HCT116 (cell line): Measurements from ENCODE around the gene CEP57. TPM values are rescaled to one million over a fixed set of nuclear protein-coding genes. Genes with fewer than 3 reads are reported as not detected.

Experiments
- ATAC-seq: fragments of 200-7000 bp; cut with Tn5 transposase; 2 replicates; pipeline ENCODE4 v1.9.1; 2020; ENCODE audit warnings: mild to moderate bottlenecking, moderate library complexity
- BruUV-seq: library from RNA; stranded (reverse); fragments of 400-500 nt; replicated peaks from 2 replicates; lab custom pipeline; 2021; lab: Mats Ljungman, UMichigan
- CTCF ChIA-PET: fragments of 300-600 bp; sonication (Branson Sonifier 250); formaldehyde crosslinking; loops from one replicate; lab custom pipeline; 2021; ENCODE audit warnings: antibody characterized with exemption; lab: Charles Lee
- POLR2A ChIA-PET: fragments of 300-600, 350-600 bp; sonication (Branson Sonifier 250); formaldehyde crosslinking; loops from one replicate; lab custom pipeline; 2021; ENCODE audit warnings: antibody characterized with exemption; lab: Charles Lee
- RAD21 ChIA-PET, 2 experiments: fragments of 300-600 bp; sonication (Branson Sonifier 250); formaldehyde crosslinking; loops; one replicate each; lab custom pipeline; 2023; ENCODE audit warnings: low total read pairs in 2 of 2; ENCODE audit not compliant: uncharacterized antibody in 2 of 2, unreplicated experiment in 2 of 2, low non-redundant PET in 1 of 2; lab: Charles Lee
- DNase-seq: peaks from one replicate; pipeline ENCODE4 v3.0.0-alpha.2; 2010; ENCODE audit warnings: low read depth, low spot score
- H2AFZ ChIP-seq: fragments of 200-600 bp; shearing (Covaris generic), sonication (generic); 2 replicates; pipeline ENCODE4 v1.6.1; 2017; ENCODE audit warnings: low read depth, mixed run types, mixed read lengths, antibody characterized with exemption, low read length; ENCODE audit not compliant: poor library complexity, severe bottlenecking
- H3K27ac ChIP-seq: 2 replicates; pipeline ENCODE4 v1.5.1; 2012; ENCODE audit warnings: low read depth, low read length
- H3K27me3 ChIP-seq: fragments of 200-600 bp; sonication (generic); 2 replicates; pipeline ENCODE4 v1.6.1; 2016; ENCODE audit warnings: mixed run types, low read length, mixed read lengths; ENCODE audit not compliant: insufficient read depth
- H3K36me3 ChIP-seq, 2 experiments: fragments of 200-500 bp in 1 of 2; fragments of 200-600 bp in 1 of 2; sonication (Bioruptor generic) in 1 of 2; sonication (generic) in 1 of 2; 2 replicates each; pipeline versions ENCODE4 v1.5.1 to v1.6.1; 2014 to 2016; ENCODE audit warnings: low read length in 2 of 2, inconsistent platforms in 1 of 2, mixed read lengths in 1 of 2, mixed run types in 1 of 2; ENCODE audit not compliant: insufficient read depth in 2 of 2, control insufficient read depth in 1 of 2
- H3K4me1 ChIP-seq, 2 experiments: fragments of 200-600 bp in 1 of 2; sonication (generic) in 1 of 2; 2 replicates each; pipeline versions ENCODE4 v1.5.1 to v1.6.1; 2012 to 2017; ENCODE audit warnings: low read length in 2 of 2, inconsistent platforms in 1 of 2, mild to moderate bottlenecking in 1 of 2, mixed read lengths in 1 of 2, mixed run types in 1 of 2, moderate library complexity in 1 of 2; ENCODE audit not compliant: insufficient read depth in 2 of 2, control insufficient read depth in 1 of 2
- H3K4me2 ChIP-seq: fragments of 200-600 bp; sonication (generic); 2 replicates; pipeline ENCODE4 v1.6.1; 2017; ENCODE audit warnings: mixed run types, low read length, mixed read lengths
- H3K4me3 ChIP-seq, 2 experiments: fragments of 200-600 bp in 1 of 2; sonication (generic) in 1 of 2; replicated peaks in 1 of 2; 2 replicates each; pipeline ENCODE4 v1.5.1; 2011 to 2016; ENCODE audit warnings: low read length in 2 of 2, control low read depth in 1 of 2, low read depth in 1 of 2, mild to moderate bottlenecking in 1 of 2, mixed read lengths in 1 of 2, mixed run types in 1 of 2
- H3K79me2 ChIP-seq: fragments of 200-600 bp; sonication (generic); 2 replicates; pipeline ENCODE4 v1.6.1; 2017; ENCODE audit warnings: mild to moderate bottlenecking, mixed run types, low read length, moderate library complexity, mixed read lengths; ENCODE audit not compliant: insufficient read depth
- H3K9ac ChIP-seq: fragments of 200-600 bp; sonication (generic); 2 replicates; pipeline ENCODE4 v1.6.1; 2016; ENCODE audit warnings: low read length, mixed read lengths
- H3K9me2 ChIP-seq: fragments of 200-600 bp; sonication (generic), shearing (Covaris generic); 2 replicates; pipeline ENCODE4 v1.6.1; 2017; ENCODE audit warnings: mixed run types, mild to moderate bottlenecking, moderate library complexity; ENCODE audit not compliant: insufficient read depth
- H3K9me3 ChIP-seq, 2 experiments: fragments of 200-500 bp in 1 of 2; fragments of 200-600 bp in 1 of 2; sonication (Bioruptor generic) in 1 of 2; sonication (generic) in 1 of 2; 2 replicates each; pipeline ENCODE4 v1.6.1; 2014 to 2017; ENCODE audit warnings: low read length in 2 of 2, mixed read lengths in 2 of 2, inconsistent platforms in 1 of 2, low read depth in 1 of 2, mild to moderate bottlenecking in 1 of 2, mixed run types in 1 of 2, moderate library complexity in 1 of 2; ENCODE audit not compliant: control insufficient read depth in 1 of 2, insufficient read depth in 1 of 2
- H4K20me1 ChIP-seq: fragments of 200-600 bp; sonication (generic), shearing (Covaris generic); 2 replicates; pipeline ENCODE4 v1.6.1; 2017; ENCODE audit warnings: mixed run types, mild to moderate bottlenecking, moderate library complexity; ENCODE audit not compliant: insufficient read depth
- ATF3 ChIP-seq: IDR thresholded peaks from 2 replicates; pipeline ENCODE4 v1.6.1; 2012
- CBX3 ChIP-seq: IDR thresholded peaks from 2 replicates; pipeline ENCODE4 v1.6.1; 2012; ENCODE audit warnings: low read depth
- EGR1 ChIP-seq: IDR thresholded peaks from 2 replicates; pipeline ENCODE4 v1.6.1; 2012; ENCODE audit warnings: low read depth
- ELF1 ChIP-seq: IDR thresholded peaks from 2 replicates; pipeline ENCODE4 v1.6.1; 2012; ENCODE audit warnings: low read depth, borderline replicate concordance
- EZH2 ChIP-seq: fragments of 200-600 bp; sonication (generic); IDR thresholded peaks from 2 replicates; pipeline ENCODE4 v1.6.1; 2017; ENCODE audit warnings: antibody characterized with exemption, mixed run types
- EZH2phosphoT487 ChIP-seq: fragments of 200-600 bp; IDR thresholded peaks from 2 replicates; pipeline ENCODE4 v1.6.1; 2018; ENCODE audit warnings: antibody characterized with exemption, borderline replicate concordance
- FOSL1 ChIP-seq: IDR thresholded peaks from 2 replicates; pipeline ENCODE4 v1.6.1; 2012; ENCODE audit warnings: low read depth
- JUND ChIP-seq: IDR thresholded peaks from 2 replicates; pipeline ENCODE4 v1.6.1; 2012
- MAX ChIP-seq: IDR thresholded peaks from 2 replicates; pipeline ENCODE4 v1.6.1; 2012
- POLR2A ChIP-seq: IDR thresholded peaks from 2 replicates; pipeline ENCODE4 v1.7.0; 2011; ENCODE audit warnings: borderline replicate concordance; ENCODE audit not compliant: insufficient read depth, insufficient read length; ENCODE audit errors: extremely low read depth
- POLR2AphosphoS5 ChIP-seq: IDR thresholded peaks from 2 replicates; pipeline ENCODE4 v1.6.1; 2011; ENCODE audit warnings: mild to moderate bottlenecking, low read depth, low read length, moderate library complexity
- RAD21 ChIP-seq: IDR thresholded peaks from 2 replicates; pipeline ENCODE4 v1.6.1; 2012; ENCODE audit warnings: low read depth, mild to moderate bottlenecking
- SP1 ChIP-seq: IDR thresholded peaks from 2 replicates; pipeline ENCODE4 v1.6.1; 2012; ENCODE audit warnings: low read depth
- TCF7L2 ChIP-seq: IDR thresholded peaks from 2 replicates; pipeline ENCODE4 v1.7.0; 2011; ENCODE audit warnings: borderline replicate concordance, inconsistent platforms; ENCODE audit not compliant: insufficient read depth, insufficient read length; ENCODE audit errors: extremely low read depth
- ZFX ChIP-seq: fragments of 450-650 bp; IDR thresholded peaks from 2 replicates; pipeline ENCODE4 v1.6.1; 2017
- ZNF274 ChIP-seq: fragments of 200-500 bp; sonication (Bioruptor generic); IDR thresholded peaks from 2 replicates; pipeline ENCODE4 v1.6.1; 2014; ENCODE audit warnings: mild to moderate bottlenecking, low read depth, low read length, inconsistent platforms
- intact Hi-C: fragments of 100-400 bp; cut with micrococcal nuclease; formaldehyde crosslinking; loops from 2 replicates; pipeline ENCODE4 v1.10.0; 2022
- total RNA-seq: library from RNA; stranded (reverse); gene quantifications from one replicate; pipeline ENCODE4 v1.2.1, GENCODE V29; 2021; ENCODE audit not compliant: unreplicated experiment
- TF ChIP-seq, protein P1 (sequence below), 3 experiments: fragments of 200-600 bp in 1 of 3; sonication (generic) in 1 of 3; IDR thresholded peaks in 2 of 3; conservative IDR thresholded peaks in 1 of 3; 2 replicates each; pipeline ENCODE4 v1.5.1; 2012 to 2017; ENCODE audit warnings: low read depth in 2 of 3, low read length in 2 of 3, antibody characterized with exemption in 1 of 3, borderline replicate concordance in 1 of 3, control low read depth in 1 of 3, mild to moderate bottlenecking in 1 of 3, mixed read lengths in 1 of 3, mixed run types in 1 of 3, moderate library complexity in 1 of 3; ENCODE audit not compliant: insufficient read depth in 1 of 3
- TF ChIP-seq, protein P2 (sequence below): IDR thresholded peaks from 2 replicates; pipeline ENCODE4 v1.6.1; 2011; ENCODE audit warnings: mild to moderate bottlenecking, low read length, moderate library complexity; ENCODE audit not compliant: insufficient replicate concordance; ENCODE audit errors: extremely low read depth

The CEP57 gene
- total RNA-seq, 1 experiment from 2014 or later, result 43.3 TPM

DNA sequence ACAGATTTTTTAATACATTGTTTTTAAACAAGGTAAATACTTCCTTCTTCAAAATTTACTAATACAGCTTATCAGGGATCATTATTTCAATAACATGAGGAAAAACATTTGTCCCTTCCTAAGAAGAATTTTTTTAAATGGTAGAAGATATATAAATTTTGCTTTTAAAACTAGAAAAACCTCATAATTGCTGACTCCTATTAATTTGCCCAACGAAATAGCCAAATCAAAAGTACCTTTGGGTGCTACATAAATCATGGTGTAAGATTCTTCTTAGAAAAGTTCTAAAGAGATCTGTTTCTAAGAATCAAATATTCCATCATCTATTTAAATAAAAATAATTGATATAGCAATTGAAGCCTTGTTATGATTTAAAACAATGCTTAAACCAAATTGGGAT is 54.9 kb downstream of the CEP57 start:
- CTCF ChIA-PET, result interaction anchor here (1.4 to 1.5 kb wide), 2 partner anchors 9 to 498 kb away, joined by 4 read pairs; partner anchors contain the start of gene MAML2
- intact Hi-C loops, result no loop called here
- BruUV-seq, result no TSS peak

More for the DNA sequence above, 54.9 kb downstream of the CEP57 start:
- ATAC-seq (no peak), DNase-seq (no peak)
- Histone ChIP-seq H3K4me1 (no peaks in the 10 kb centered on the region), H3K4me2 (no peak overlapping the region), H2AFZ (no peak overlapping the region), H3K36me3 (peaks cover 0 to 12% of the 10 kb centered on the region in 2 experiments; a peak in 2 of 4 replicates), H4K20me1 (no peaks in the 10 kb centered on the region), H3K9me2 (no peaks in the 10 kb centered on the region), H3K79me2 (no peaks in the 10 kb centered on the region), H3K4me3 (no peak overlapping the region), H3K27ac (no peak overlapping the region), H3K9ac (no peak overlapping the region), H3K27me3 (no peaks in the 10 kb centered on the region), H3K9me3 (no peaks in the 10 kb centered on the region)
- TF ChIP-seq ZFX, result no peak
- TF ChIP-seq, protein P1, sequence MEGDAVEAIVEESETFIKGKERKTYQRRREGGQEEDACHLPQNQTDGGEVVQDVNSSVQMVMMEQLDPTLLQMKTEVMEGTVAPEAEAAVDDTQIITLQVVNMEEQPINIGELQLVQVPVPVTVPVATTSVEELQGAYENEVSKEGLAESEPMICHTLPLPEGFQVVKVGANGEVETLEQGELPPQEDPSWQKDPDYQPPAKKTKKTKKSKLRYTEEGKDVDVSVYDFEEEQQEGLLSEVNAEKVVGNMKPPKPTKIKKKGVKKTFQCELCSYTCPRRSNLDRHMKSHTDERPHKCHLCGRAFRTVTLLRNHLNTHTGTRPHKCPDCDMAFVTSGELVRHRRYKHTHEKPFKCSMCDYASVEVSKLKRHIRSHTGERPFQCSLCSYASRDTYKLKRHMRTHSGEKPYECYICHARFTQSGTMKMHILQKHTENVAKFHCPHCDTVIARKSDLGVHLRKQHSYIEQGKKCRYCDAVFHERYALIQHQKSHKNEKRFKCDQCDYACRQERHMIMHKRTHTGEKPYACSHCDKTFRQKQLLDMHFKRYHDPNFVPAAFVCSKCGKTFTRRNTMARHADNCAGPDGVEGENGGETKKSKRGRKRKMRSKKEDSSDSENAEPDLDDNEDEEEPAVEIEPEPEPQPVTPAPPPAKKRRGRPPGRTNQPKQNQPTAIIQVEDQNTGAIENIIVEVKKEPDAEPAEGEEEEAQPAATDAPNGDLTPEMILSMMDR (IDR thresholded peaks at IDR 0.05 in 2 of 3, conservative IDR thresholded peaks at IDR 0.05 in 1 of 3; ENCODE audit: borderline replicate concordance in 1 of 3, insufficient read depth in 1 of 3, low read depth in 2 of 3, low read length in 2 of 3), result no peak
- TF ChIP-seq FOSL1, result no peak
- no peak for TF ChIP-seq RAD21
- TF ChIP-seq, protein P2, sequence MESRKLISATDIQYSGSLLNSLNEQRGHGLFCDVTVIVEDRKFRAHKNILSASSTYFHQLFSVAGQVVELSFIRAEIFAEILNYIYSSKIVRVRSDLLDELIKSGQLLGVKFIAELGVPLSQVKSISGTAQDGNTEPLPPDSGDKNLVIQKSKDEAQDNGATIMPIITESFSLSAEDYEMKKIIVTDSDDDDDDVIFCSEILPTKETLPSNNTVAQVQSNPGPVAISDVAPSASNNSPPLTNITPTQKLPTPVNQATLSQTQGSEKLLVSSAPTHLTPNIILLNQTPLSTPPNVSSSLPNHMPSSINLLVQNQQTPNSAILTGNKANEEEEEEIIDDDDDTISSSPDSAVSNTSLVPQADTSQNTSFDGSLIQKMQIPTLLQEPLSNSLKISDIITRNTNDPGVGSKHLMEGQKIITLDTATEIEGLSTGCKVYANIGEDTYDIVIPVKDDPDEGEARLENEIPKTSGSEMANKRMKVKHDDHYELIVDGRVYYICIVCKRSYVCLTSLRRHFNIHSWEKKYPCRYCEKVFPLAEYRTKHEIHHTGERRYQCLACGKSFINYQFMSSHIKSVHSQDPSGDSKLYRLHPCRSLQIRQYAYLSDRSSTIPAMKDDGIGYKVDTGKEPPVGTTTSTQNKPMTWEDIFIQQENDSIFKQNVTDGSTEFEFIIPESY, result no peak
- no peak for TF ChIP-seq EZH2
- TF ChIP-seq ZNF274, result no peak
- no peak for TF ChIP-seq EZH2phosphoT487
- no peak for TF ChIP-seq SP1
- TF ChIP-seq CBX3, result no peak
- no peak for TF ChIP-seq JUND
- TF ChIP-seq ELF1, result no peak
- TF ChIP-seq POLR2AphosphoS5, result no peak
- no peak for TF ChIP-seq POLR2A
- no peak for TF ChIP-seq EGR1
- TF ChIP-seq TCF7L2, result no peak
- no peak for TF ChIP-seq MAX
- no peak for TF ChIP-seq ATF3
- POLR2A ChIA-PET, result no interaction called here
- RAD21 ChIA-PET, result no interaction called here
